Bladder microvascular endothelial cell (primary cell): ENCODE data around the gene OR4F17. TPM values are rescaled to one million over a fixed set of nuclear protein-coding genes. Genes with fewer than 3 reads are reported as not detected.

Experiments used
- total RNA-seq: library from RNA; depleted of rRNA; stranded (reverse); fragments of >200 nt; gene quantifications from 2 replicates; pipeline ENCODE4 v1.2.3, GENCODE V29; 2014

Gene OR4F17, protein sequence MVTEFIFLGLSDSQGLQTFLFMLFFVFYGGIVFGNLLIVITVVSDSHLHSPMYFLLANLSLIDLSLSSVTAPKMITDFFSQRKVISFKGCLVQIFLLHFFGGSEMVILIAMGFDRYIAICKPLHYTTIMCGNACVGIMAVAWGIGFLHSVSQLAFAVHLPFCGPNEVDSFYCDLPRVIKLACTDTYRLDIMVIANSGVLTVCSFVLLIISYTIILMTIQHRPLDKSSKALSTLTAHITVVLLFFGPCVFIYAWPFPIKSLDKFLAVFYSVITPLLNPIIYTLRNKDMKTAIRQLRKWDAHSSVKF
- total RNA-seq = not detected in 2 replicates

GRCh38 chr19:106804-107203 lies at the start of gene OR4F17:
Gene OR4F17, plus strand, starts transcription at chr19:107104. Its CDS starts 3,575 bp downstream, at chr19:110679.

Other genes starting within 250 kb of the OR4F17 start
- gene PLPP2, start 184.3 kb downstream of the OR4F17 start, total RNA-seq = 32.4 and 89.1 TPM in 2 replicates
- gene MIER2, start 237.7 kb downstream of the OR4F17 start, total RNA-seq = 11.8 and 35.4 TPM in 2 replicates